ENCODE data around the gene POFUT2.
A peak's percentile ranks its signal among the peaks of the same experiment; 100 is the strongest.

The POFUT2 gene

GRCh38 chr21:45282283-45283034, 5.2 kb downstream of the POFUT2 start:
- ATAC-seq, result no peak

- no peak for ATAC-seq
These were observed 6.0 kb downstream of the POFUT2 start for GRCh38 chr21:45281411-45282282.

GRCh38 chr21:45280969-45281368, 6.7 kb downstream of the POFUT2 start:
- ATAC-seq, result no peak

- ATAC-seq, result no peak
These were observed 7.4 kb downstream of the POFUT2 start for GRCh38 chr21:45280178-45280821.

- ATAC-seq, result no peak
These were observed 8.1 kb downstream of the POFUT2 start for GRCh38 chr21:45279446-45280177.

GRCh38 chr21:45278156-45278911, 9.4 kb downstream of the POFUT2 start:
- no peak for ATAC-seq

- no peak for ATAC-seq
These were observed 10.3 kb downstream of the POFUT2 start for GRCh38 chr21:45277101-45278045.

- ATAC-seq, result no peak
These were observed 11.1 kb downstream of the POFUT2 start for GRCh38 chr21:45276596-45276995.

- ATAC-seq, result no peak
These were observed 17.3 kb downstream of the POFUT2 start for GRCh38 chr21:45270306-45270821.

- ATAC-seq, result no peak
These were observed 17.8 kb downstream of the POFUT2 start for GRCh38 chr21:45269861-45270260.

GRCh38 chr21:45267390-45267760, 20.3 kb downstream of the POFUT2 start:
- no peak for ATAC-seq

- peak; percentile 71 to 80 for ATAC-seq
These were observed 20.9 kb downstream of the POFUT2 start for GRCh38 chr21:45266518-45267389.

- ATAC-seq, result no peak
These were observed 21.8 kb downstream of the POFUT2 start for GRCh38 chr21:45265721-45266517.

- ATAC-seq, result no peak
These were observed 22.7 kb downstream of the POFUT2 start for GRCh38 chr21:45264912-45265515.

- no peak for ATAC-seq
These were observed 23.4 kb downstream of the POFUT2 start for GRCh38 chr21:45264146-45264911.

- no peak for ATAC-seq
These were observed 24.2 kb downstream of the POFUT2 start for GRCh38 chr21:45263534-45263933.

GRCh38 chr21:45262616-45263015, 25.1 kb downstream of the POFUT2 start:
- no peak for ATAC-seq

Measured in activated CD4-positive, CD25-positive, alpha-beta regulatory T cell treated with anti-CD3 and anti-CD28 coated beads, Interleukin-2, amount 50 U/mL, for 24 hours (primary cell).